SK-N-SH (cell line): Measurements from ENCODE around the gene LPO. TPM values are rescaled to one million over a fixed set of nuclear protein-coding genes. Genes with fewer than 3 reads are reported as not detected.
A peak's percentile ranks its signal among the peaks of the same experiment; 100 is the strongest.

Experiments
- CTCF ChIA-PET: fragments of 300-600, 350-600 bp; formaldehyde crosslinking; extraction: SDS; loops from one replicate; lab custom pipeline; 2021; lab: Yijun Ruan, JAX
- POLR2A ChIA-PET: fragments of 350-600 bp; sonication (Branson Sonifier 250); formaldehyde crosslinking; extraction: SDS; loops from one replicate; lab custom pipeline; 2020; ENCODE audit warnings: antibody characterized with exemption, inconsistent platforms; lab: Yijun Ruan, JAX
- DNase-seq: peaks from one replicate; pipeline ENCODE4 v3.0.0; 2012
- H2AFZ ChIP-seq: fragments of 200-600 bp; sonication (generic); 2 replicates; pipeline ENCODE4 v1.8.1; 2016; ENCODE audit warnings: antibody characterized with exemption, mild to moderate bottlenecking, low read depth
- H3F3A ChIP-seq: fragments of 200-600 bp; sonication (generic); replicated peaks from 2 replicates; pipeline ENCODE3; 2016; ENCODE audit warnings: antibody characterized with exemption, mild to moderate bottlenecking; ENCODE audit not compliant: insufficient read depth
- H3K27ac ChIP-seq, 2 experiments: fragments of 200-500 bp in 1 of 2; fragments of 200-600 bp in 1 of 2; sonication (Bioruptor generic) in 1 of 2; sonication (generic), shearing (Covaris generic) in 1 of 2; 2 replicates each; pipeline versions ENCODE4 v1.5.1 to v1.6.1; 2014 to 2016; ENCODE audit warnings: low read depth in 2 of 2, inconsistent platforms in 1 of 2, low read length in 1 of 2, mild to moderate bottlenecking in 1 of 2, mixed read lengths in 1 of 2
- H3K27me3 ChIP-seq: fragments of 200-600 bp; sonication (generic), shearing (Covaris generic); 2 replicates; pipeline ENCODE4 v1.6.1; 2016; ENCODE audit warnings: mixed run types; ENCODE audit not compliant: insufficient read depth
- H3K36me3 ChIP-seq, 2 experiments: fragments of 200-500 bp in 1 of 2; fragments of 200-600 bp in 1 of 2; sonication (Bioruptor generic) in 1 of 2; sonication (generic) in 1 of 2; replicated peaks in 1 of 2; 2 replicates each; pipeline versions ENCODE3 to v1.5.1; 2014 to 2016; ENCODE audit warnings: low read length in 1 of 2, mild to moderate bottlenecking in 1 of 2; ENCODE audit not compliant: insufficient read depth in 2 of 2, control insufficient read depth in 1 of 2
- H3K4me1 ChIP-seq, 2 experiments: fragments of 200-500 bp in 1 of 2; fragments of 200-600 bp in 1 of 2; sonication (Bioruptor generic) in 1 of 2; sonication (generic), shearing (Covaris generic) in 1 of 2; 2 replicates each; pipeline versions ENCODE4 v1.5.1 to v1.6.1; 2014 to 2016; ENCODE audit warnings: low read depth in 1 of 2, low read length in 1 of 2, mixed run types in 1 of 2; ENCODE audit not compliant: insufficient read depth in 2 of 2, control insufficient read depth in 1 of 2
- H3K4me2 ChIP-seq: fragments of 200-600 bp; sonication (generic), shearing (Covaris generic); 2 replicates; pipeline ENCODE4 v1.6.1; 2017; ENCODE audit warnings: mixed run types
- H3K4me3 ChIP-seq, 2 experiments: fragments of 200-500 bp in 1 of 2; fragments of 200-600 bp in 1 of 2; sonication (Bioruptor generic) in 1 of 2; sonication (generic), shearing (Covaris generic) in 1 of 2; 2 replicates each; pipeline versions ENCODE4 v1.5.1 to v1.8.1; 2014 to 2016; ENCODE audit warnings: low read depth in 2 of 2, inconsistent platforms in 1 of 2, low read length in 1 of 2, mild to moderate bottlenecking in 1 of 2, mixed read lengths in 1 of 2, moderate library complexity in 1 of 2
- H3K79me2 ChIP-seq: fragments of 200-600 bp; sonication (generic); 2 replicates; pipeline ENCODE4 v1.8.1; 2017; ENCODE audit warnings: mild to moderate bottlenecking; ENCODE audit not compliant: insufficient read depth
- H3K9ac ChIP-seq: fragments of 200-600 bp; sonication (generic); 2 replicates; pipeline ENCODE4 v1.6.1; 2017; ENCODE audit warnings: mixed run types
- H3K9me2 ChIP-seq: fragments of 200-600 bp; sonication (generic); 2 replicates; pipeline ENCODE4 v1.6.1; 2017; ENCODE audit warnings: mixed run types
- H3K9me3 ChIP-seq: fragments of 200-600 bp; sonication (generic); 2 replicates; pipeline ENCODE4 v1.6.1; 2017; ENCODE audit warnings: mixed run types, mild to moderate bottlenecking, moderate library complexity
- H4K20me1 ChIP-seq: fragments of 200-600 bp; sonication (generic); 2 replicates; pipeline ENCODE4 v1.6.1; 2017; ENCODE audit warnings: mild to moderate bottlenecking, mixed run types; ENCODE audit not compliant: insufficient read depth
- CHD2 ChIP-seq: fragments of 150-350 bp; IDR thresholded peaks from 2 replicates; pipeline ENCODE4 v1.6.1; 2018; ENCODE audit warnings: low read length; ENCODE audit not compliant: partially characterized antibody
- FOSL2 ChIP-seq: IDR thresholded peaks from 2 replicates; pipeline ENCODE4 v1.4.0; 2012; ENCODE audit warnings: low read depth, mild to moderate bottlenecking, moderate library complexity, borderline replicate concordance
- FOXM1 ChIP-seq: IDR thresholded peaks from 2 replicates; pipeline ENCODE4 v1.4.0; 2012; ENCODE audit warnings: low read depth, mild to moderate bottlenecking
- GABPA ChIP-seq: IDR thresholded peaks from 2 replicates; pipeline ENCODE4 v1.4.0; 2012; ENCODE audit warnings: low read depth, mild to moderate bottlenecking
- MEF2A ChIP-seq: IDR thresholded peaks from 2 replicates; pipeline ENCODE4 v1.4.0; 2012; ENCODE audit warnings: low read depth, borderline replicate concordance
- NFIC ChIP-seq: IDR thresholded peaks from 2 replicates; pipeline ENCODE4 v1.4.0; 2012; ENCODE audit warnings: borderline replicate concordance
- POLR2AphosphoS5 ChIP-seq: IDR thresholded peaks from 2 replicates; pipeline ENCODE4 v1.6.1; 2012; ENCODE audit warnings: low read depth, low read length
- RFX5 ChIP-seq: IDR thresholded peaks from 2 replicates; pipeline ENCODE4 v1.6.1; 2012; ENCODE audit warnings: mild to moderate bottlenecking, improper control_type of control experiment, low read length
- TAF1 ChIP-seq: IDR thresholded peaks from 2 replicates; pipeline ENCODE4 v1.6.1; 2012; ENCODE audit warnings: low read depth, mild to moderate bottlenecking, low read length, moderate library complexity, borderline replicate concordance
- TCF12 ChIP-seq: IDR thresholded peaks from 2 replicates; pipeline ENCODE4 v1.4.0; 2012
- USF1 ChIP-seq: IDR thresholded peaks from 2 replicates; pipeline ENCODE4 v1.4.0; 2012; ENCODE audit warnings: low read depth, borderline replicate concordance
- WGBS: methylation state at CpG from one replicate; pipeline ENCODE4 v1.1.6; 2017; ENCODE audit warnings: low lambda C conversion rate; 5-methylcytosine and 5-hydroxymethylcytosine counted together
- polyA plus RNA-seq, 3 experiments: library from polyadenylated mRNA; depleted of rRNA; stranded (reverse); fragments of >200 nt; gene quantifications; 2 replicates each; pipeline ENCODE4 v1.2.3, GENCODE V29; 2012
- TF ChIP-seq, protein P1 (sequence below): IDR thresholded peaks from 2 replicates; pipeline ENCODE4 v1.6.1; 2012; ENCODE audit warnings: mild to moderate bottlenecking, low read depth, low read length, moderate library complexity
- TF ChIP-seq, protein P2 (sequence below): fragments of 200-600 bp; sonication (generic); IDR thresholded peaks from 2 replicates; pipeline ENCODE4 v1.6.1; 2017; ENCODE audit warnings: antibody characterized with exemption, mild to moderate bottlenecking, moderate library complexity
- TF ChIP-seq, protein P3 (sequence below): fragments of 150-350 bp; IDR thresholded peaks from 2 replicates; pipeline ENCODE4 v1.6.1; 2016; ENCODE audit warnings: mild to moderate bottlenecking, low read depth, low read length

The LPO gene
- polyA plus RNA-seq, 1 of the 3 experiments (the other 2 are of a cell fraction) = not detected

DNA sequence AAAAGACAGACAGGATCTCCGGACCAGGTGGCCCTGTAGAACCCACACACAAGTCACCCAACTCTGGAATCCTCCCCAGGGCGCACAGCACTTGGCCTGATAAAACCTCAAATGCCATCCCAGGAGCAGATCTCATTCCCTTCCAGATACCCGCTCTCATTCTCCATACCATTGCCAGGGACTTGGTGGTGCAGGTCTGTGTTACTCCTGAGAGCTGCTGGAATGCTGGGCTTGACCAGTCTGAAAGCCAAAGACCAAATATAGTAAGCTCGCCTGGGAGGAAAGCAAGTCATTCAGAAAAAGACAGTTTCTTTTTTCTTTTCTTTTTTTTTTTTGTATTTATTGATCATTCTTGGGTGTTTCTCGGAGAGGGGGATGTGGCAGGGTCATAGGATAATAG, 30.0 kb upstream of the LPO start (continued):
- TF ChIP-seq, protein P1, sequence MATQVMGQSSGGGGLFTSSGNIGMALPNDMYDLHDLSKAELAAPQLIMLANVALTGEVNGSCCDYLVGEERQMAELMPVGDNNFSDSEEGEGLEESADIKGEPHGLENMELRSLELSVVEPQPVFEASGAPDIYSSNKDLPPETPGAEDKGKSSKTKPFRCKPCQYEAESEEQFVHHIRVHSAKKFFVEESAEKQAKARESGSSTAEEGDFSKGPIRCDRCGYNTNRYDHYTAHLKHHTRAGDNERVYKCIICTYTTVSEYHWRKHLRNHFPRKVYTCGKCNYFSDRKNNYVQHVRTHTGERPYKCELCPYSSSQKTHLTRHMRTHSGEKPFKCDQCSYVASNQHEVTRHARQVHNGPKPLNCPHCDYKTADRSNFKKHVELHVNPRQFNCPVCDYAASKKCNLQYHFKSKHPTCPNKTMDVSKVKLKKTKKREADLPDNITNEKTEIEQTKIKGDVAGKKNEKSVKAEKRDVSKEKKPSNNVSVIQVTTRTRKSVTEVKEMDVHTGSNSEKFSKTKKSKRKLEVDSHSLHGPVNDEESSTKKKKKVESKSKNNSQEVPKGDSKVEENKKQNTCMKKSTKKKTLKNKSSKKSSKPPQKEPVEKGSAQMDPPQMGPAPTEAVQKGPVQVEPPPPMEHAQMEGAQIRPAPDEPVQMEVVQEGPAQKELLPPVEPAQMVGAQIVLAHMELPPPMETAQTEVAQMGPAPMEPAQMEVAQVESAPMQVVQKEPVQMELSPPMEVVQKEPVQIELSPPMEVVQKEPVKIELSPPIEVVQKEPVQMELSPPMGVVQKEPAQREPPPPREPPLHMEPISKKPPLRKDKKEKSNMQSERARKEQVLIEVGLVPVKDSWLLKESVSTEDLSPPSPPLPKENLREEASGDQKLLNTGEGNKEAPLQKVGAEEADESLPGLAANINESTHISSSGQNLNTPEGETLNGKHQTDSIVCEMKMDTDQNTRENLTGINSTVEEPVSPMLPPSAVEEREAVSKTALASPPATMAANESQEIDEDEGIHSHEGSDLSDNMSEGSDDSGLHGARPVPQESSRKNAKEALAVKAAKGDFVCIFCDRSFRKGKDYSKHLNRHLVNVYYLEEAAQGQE = no peak

GRCh38 chr17:58210922-58211321, 27.5 kb upstream of the LPO start:
- POLR2A ChIA-PET = no interaction called here
- Histone ChIP-seq H3K4me3 (no peak overlapping the region), H3K9me2 (no peaks in the 10 kb centered on the region), H3K27ac (no peak overlapping the region), H3K36me3 (peaks cover 13 to 79% of the 10 kb centered on the region in 2 experiments), H3F3A (no peaks in the 10 kb centered on the region), H3K9me3 (no peaks in the 10 kb centered on the region), H4K20me1 (no peaks in the 10 kb centered on the region), H3K4me1 (no peaks in the 10 kb centered on the region), H2AFZ (no peak overlapping the region), H3K79me2 (no peaks in the 10 kb centered on the region), H3K27me3 (no peaks in the 10 kb centered on the region), H3K4me2 (no peak overlapping the region), H3K9ac (no peak overlapping the region)
- 79% methylated on average over 5 of the region's 5 CpGs for WGBS
- CTCF ChIA-PET = interaction anchor here (1.9 to 2.3 kb wide), 3 partner anchors 8 to 39 kb away, joined by 6 to 10 read pairs (median 7); partner anchors contain the start of gene MKS1
- TF ChIP-seq, protein P2, sequence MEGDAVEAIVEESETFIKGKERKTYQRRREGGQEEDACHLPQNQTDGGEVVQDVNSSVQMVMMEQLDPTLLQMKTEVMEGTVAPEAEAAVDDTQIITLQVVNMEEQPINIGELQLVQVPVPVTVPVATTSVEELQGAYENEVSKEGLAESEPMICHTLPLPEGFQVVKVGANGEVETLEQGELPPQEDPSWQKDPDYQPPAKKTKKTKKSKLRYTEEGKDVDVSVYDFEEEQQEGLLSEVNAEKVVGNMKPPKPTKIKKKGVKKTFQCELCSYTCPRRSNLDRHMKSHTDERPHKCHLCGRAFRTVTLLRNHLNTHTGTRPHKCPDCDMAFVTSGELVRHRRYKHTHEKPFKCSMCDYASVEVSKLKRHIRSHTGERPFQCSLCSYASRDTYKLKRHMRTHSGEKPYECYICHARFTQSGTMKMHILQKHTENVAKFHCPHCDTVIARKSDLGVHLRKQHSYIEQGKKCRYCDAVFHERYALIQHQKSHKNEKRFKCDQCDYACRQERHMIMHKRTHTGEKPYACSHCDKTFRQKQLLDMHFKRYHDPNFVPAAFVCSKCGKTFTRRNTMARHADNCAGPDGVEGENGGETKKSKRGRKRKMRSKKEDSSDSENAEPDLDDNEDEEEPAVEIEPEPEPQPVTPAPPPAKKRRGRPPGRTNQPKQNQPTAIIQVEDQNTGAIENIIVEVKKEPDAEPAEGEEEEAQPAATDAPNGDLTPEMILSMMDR = peak; percentile 42
- TF ChIP-seq, protein P3, sequence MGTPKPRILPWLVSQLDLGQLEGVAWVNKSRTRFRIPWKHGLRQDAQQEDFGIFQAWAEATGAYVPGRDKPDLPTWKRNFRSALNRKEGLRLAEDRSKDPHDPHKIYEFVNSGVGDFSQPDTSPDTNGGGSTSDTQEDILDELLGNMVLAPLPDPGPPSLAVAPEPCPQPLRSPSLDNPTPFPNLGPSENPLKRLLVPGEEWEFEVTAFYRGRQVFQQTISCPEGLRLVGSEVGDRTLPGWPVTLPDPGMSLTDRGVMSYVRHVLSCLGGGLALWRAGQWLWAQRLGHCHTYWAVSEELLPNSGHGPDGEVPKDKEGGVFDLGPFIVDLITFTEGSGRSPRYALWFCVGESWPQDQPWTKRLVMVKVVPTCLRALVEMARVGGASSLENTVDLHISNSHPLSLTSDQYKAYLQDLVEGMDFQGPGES = no peak
- no peak for DNase-seq

DNA sequence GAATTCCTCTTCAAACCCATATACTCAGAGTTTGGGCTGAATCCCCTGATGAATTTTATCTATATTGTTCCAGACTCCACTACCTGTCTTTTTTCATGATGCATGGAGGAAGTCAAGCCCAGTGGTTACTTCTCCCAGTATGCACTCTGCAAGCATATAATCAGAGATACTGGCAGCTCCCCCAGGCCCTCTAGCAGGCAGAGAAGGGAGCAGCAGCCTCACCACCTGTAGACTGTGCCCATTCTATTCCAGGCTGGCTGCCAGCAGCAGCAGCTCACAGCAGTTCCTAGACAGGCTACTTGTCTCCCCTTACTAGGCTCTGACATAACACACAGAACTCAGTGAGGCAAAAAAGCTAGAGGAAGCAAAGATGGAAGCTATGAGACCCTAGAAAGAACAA, 22.7 kb upstream of the LPO start:
- peak; percentile 22 for DNase-seq
- no peak for TF ChIP-seq TAF1
- no peak for TF ChIP-seq NFIC
- TF ChIP-seq, protein P1 = no peak
- no peak for TF ChIP-seq CHD2
- TF ChIP-seq FOXM1 = no peak
- no peak for TF ChIP-seq RFX5
- TF ChIP-seq USF1 = no peak
- no peak for TF ChIP-seq TCF12
- no peak for TF ChIP-seq POLR2AphosphoS5
- TF ChIP-seq GABPA = no peak
- TF ChIP-seq MEF2A = no peak
- no peak for TF ChIP-seq FOSL2

More for the DNA sequence above, 22.7 kb upstream of the LPO start:
- H3K36me3 ChIP-seq = peaks cover 8 to 46% of the 10 kb centered on the region in 2 experiments
- H2AFZ ChIP-seq = no peak overlapping the region
- ChIA-PET CTCF (interaction anchor here (0.8 to 3.2 kb wide), 8 partner anchors 9 to 201 kb away, joined by 3 to 14 read pairs (median 5); partner anchors contain the start of gene RNF43), POLR2A (interaction anchor here (1.1 kb wide), 1 partner anchor 9 kb away, joined by 3 read pairs; no protein-coding TSS in a partner anchor)
- no peaks in the 10 kb centered on the region for H3K9me2 ChIP-seq
- peaks cover 0 to 10% of the 10 kb centered on the region in 2 experiments; a peak in 1 of 4 replicates for H3K4me1 ChIP-seq
- no peaks in the 10 kb centered on the region for H3K79me2 ChIP-seq
- no peaks in the 10 kb centered on the region for H3K27me3 ChIP-seq
- no peaks in the 10 kb centered on the region for H3K9me3 ChIP-seq
- H3K4me3 ChIP-seq = no peak overlapping the region
- H3K27ac ChIP-seq = no peak overlapping the region
- no peak overlapping the region for H3K9ac ChIP-seq
- no peak overlapping the region for H3K4me2 ChIP-seq
- no peaks in the 10 kb centered on the region for H4K20me1 ChIP-seq
- H3F3A ChIP-seq = no peaks in the 10 kb centered on the region
